Measurements from ENCODE around the gene VPS13D.

DNA sequence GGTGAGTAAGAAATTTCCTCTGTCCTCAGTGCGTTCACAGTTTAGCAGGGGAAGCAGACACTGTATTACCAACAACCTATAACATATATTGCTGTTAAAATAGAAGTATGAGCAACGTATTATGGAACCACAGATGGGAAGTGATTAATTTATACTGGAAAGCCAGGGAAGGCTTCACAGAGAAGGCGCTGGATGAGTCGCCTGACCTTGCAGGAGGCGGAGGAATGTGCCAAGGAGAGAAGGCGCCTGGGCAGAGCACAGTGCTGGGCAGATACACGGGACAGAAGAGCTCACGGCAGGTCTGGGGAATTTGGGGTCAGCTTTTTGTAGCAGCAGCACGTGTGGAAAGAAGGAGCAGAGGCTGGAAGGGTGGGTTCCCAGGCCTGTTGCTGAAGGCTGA is 271.8 kb downstream of the VPS13D start:
- TF ChIP-seq, protein P1, sequence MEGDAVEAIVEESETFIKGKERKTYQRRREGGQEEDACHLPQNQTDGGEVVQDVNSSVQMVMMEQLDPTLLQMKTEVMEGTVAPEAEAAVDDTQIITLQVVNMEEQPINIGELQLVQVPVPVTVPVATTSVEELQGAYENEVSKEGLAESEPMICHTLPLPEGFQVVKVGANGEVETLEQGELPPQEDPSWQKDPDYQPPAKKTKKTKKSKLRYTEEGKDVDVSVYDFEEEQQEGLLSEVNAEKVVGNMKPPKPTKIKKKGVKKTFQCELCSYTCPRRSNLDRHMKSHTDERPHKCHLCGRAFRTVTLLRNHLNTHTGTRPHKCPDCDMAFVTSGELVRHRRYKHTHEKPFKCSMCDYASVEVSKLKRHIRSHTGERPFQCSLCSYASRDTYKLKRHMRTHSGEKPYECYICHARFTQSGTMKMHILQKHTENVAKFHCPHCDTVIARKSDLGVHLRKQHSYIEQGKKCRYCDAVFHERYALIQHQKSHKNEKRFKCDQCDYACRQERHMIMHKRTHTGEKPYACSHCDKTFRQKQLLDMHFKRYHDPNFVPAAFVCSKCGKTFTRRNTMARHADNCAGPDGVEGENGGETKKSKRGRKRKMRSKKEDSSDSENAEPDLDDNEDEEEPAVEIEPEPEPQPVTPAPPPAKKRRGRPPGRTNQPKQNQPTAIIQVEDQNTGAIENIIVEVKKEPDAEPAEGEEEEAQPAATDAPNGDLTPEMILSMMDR (IDR thresholded peaks at IDR 0.05 in 4 of 5, conservative IDR thresholded peaks at IDR 0.05 in 1 of 5) = no peak
- TF ChIP-seq POLR2A (IDR thresholded peaks at IDR 0.05) = no peak
